CD4-positive, alpha-beta T cell (primary cell): ENCODE data around the gene DICER1. TPM values are rescaled to one million over a fixed set of nuclear protein-coding genes. Genes with fewer than 3 reads are reported as not detected.
A peak's percentile ranks its signal among the peaks of the same experiment; 100 is the strongest.

ENCODE experiments used
- ATAC-seq: fragments of 200-7000 bp; cut with Tn5 transposase; one replicate; pipeline ENCODE4 v1.10.0; 2022; ENCODE audit warnings: mild to moderate bottlenecking; ENCODE audit not compliant: poor library complexity
- CTCF ChIA-PET: fragments of 350-600 bp; sonication (Branson Sonifier 250); formaldehyde crosslinking; loops from one replicate; lab custom pipeline; 2021; ENCODE audit warnings: antibody characterized with exemption, inconsistent platforms; lab: Charles Lee
- POLR2A ChIA-PET: fragments of 350-600 bp; sonication (Branson Sonifier 250); formaldehyde crosslinking; loops from one replicate; lab custom pipeline; 2021; ENCODE audit warnings: antibody characterized with exemption, inconsistent platforms; lab: Charles Lee
- DNase-seq, 14 experiments: peaks; one replicate each; pipeline ENCODE4 v3.0.0-alpha.2; 2013 to 2020; ENCODE audit warnings: mixed read lengths in 2 of 14
- H3K27ac ChIP-seq, 2 donors: one replicate each; pipeline versions ENCODE4 v1.5.1 to v1.7.0; 2013; ENCODE audit warnings: low read length in 2 of 2, low read depth in 1 of 2, mild to moderate bottlenecking in 1 of 2
- H3K27me3 ChIP-seq, 2 experiments: 1 replicate in 1 of 2; 2 replicates in 1 of 2; pipeline versions ENCODE4 v1.6.1 to v1.7.0; 2013; ENCODE audit warnings: low read length in 2 of 2, control low read depth in 1 of 2, mild to moderate bottlenecking in 1 of 2, moderate library complexity in 1 of 2; ENCODE audit not compliant: insufficient read depth in 2 of 2, control insufficient read depth in 1 of 2
- H3K36me3 ChIP-seq: one replicate; pipeline ENCODE4 v1.6.1; 2013; ENCODE audit warnings: low read length, control low read depth; ENCODE audit not compliant: insufficient read depth
- H3K4me1 ChIP-seq: one replicate; pipeline ENCODE4 v1.6.1; 2013; ENCODE audit warnings: low read length, control low read depth; ENCODE audit not compliant: insufficient read depth
- H3K4me3 ChIP-seq: one replicate; pipeline ENCODE4 v1.5.1; 2013; ENCODE audit warnings: mild to moderate bottlenecking, low read length, moderate library complexity
- H3K9me3 ChIP-seq, 2 experiments: 1 replicate in 1 of 2; 2 replicates in 1 of 2; pipeline versions ENCODE4 v1.6.1 to v1.7.0; 2013; ENCODE audit warnings: low read length in 2 of 2, mild to moderate bottlenecking in 2 of 2, control low read depth in 1 of 2, moderate library complexity in 1 of 2; ENCODE audit not compliant: control insufficient read depth in 1 of 2, insufficient read depth in 1 of 2
- H3K27ac Mint-ChIP-seq: one replicate; pipeline ENCODE4 v1.8.0; 2020; ENCODE audit warnings: mixed read lengths
- H3K27me3 Mint-ChIP-seq: one replicate; pipeline ENCODE4 v1.8.0; 2021; ENCODE audit warnings: mixed read lengths
- H3K36me3 Mint-ChIP-seq: one replicate; pipeline ENCODE4 v1.8.0; 2021; ENCODE audit warnings: low read depth, mixed read lengths
- H3K4me1 Mint-ChIP-seq: one replicate; pipeline ENCODE4 v1.8.0; 2021; ENCODE audit warnings: low read depth, mixed read lengths
- H3K4me3 Mint-ChIP-seq: one replicate; pipeline ENCODE4 v1.8.0; 2020; ENCODE audit warnings: mild to moderate bottlenecking, mixed read lengths
- H3K9me3 Mint-ChIP-seq: one replicate; pipeline ENCODE4 v1.8.0; 2020; ENCODE audit warnings: mixed read lengths
- CTCF ChIP-seq: fragments of 200-600 bp; IDR thresholded peaks from one replicate; pipeline ENCODE4 v1.8.0; 2022; ENCODE audit warnings: antibody characterized with exemption, mild to moderate bottlenecking
- intact Hi-C, 2 experiments: fragments of 100-400 bp; cut with DNase I in 1 of 2; cut with micrococcal nuclease in 1 of 2; formaldehyde crosslinking; loops; one replicate each; pipeline versions ENCODE4 v1.15.1 to v1.9.0; 2023 to 2025; cut with DNase I, micrococcal nuclease
- total RNA-seq, 174 experiments: library from RNA in 2 of 174; stranded (reverse) in 2 of 174; gene quantifications; one replicate each; pipeline ENCODE4 v1.2.3 and lab custom pipeline; 2021 to 2026

DICER1 gene
- total RNA-seq, 2 experiments from 2014 or later, result 53.7 to 66.0 TPM

GRCh38 chr14:95136631-95137030 is 20.7 kb downstream of the DICER1 start:
- ATAC-seq (no peak), DNase-seq (no peak)
- H3K4me1 ChIP-seq, result no peaks in the 10 kb centered on the region
- H3K27ac ChIP-seq, result no peak overlapping the region
- Mint-ChIP-seq H3K27me3 (no peaks in the 10 kb centered on the region), H3K27ac (no peak overlapping the region), H3K4me1 (peaks cover 64% of the 10 kb centered on the region), H3K4me3 (no peak overlapping the region), H3K36me3 (peaks cover 45% of the 10 kb centered on the region), H3K9me3 (no peaks in the 10 kb centered on the region)
- no peak for TF ChIP-seq CTCF
- H3K4me3 ChIP-seq, result no peak overlapping the region
- H3K9me3 ChIP-seq, result no peaks in the 10 kb centered on the region
- ChIA-PET CTCF (no interaction called here), POLR2A (no interaction called here)
- H3K27me3 ChIP-seq, result no peaks in the 10 kb centered on the region
- peaks cover 20% of the 10 kb centered on the region for H3K36me3 ChIP-seq
- intact Hi-C loops, result no loop called here

- no peak for ATAC-seq
- H3K27ac ChIP-seq, result no peak overlapping the region
- peaks cover 37% of the 10 kb centered on the region for H3K36me3 ChIP-seq
- no peak overlapping the region for H3K4me3 ChIP-seq
- no peak overlapping the region for H3K27ac Mint-ChIP-seq
- H3K36me3 Mint-ChIP-seq, result peaks cover 63% of the 10 kb centered on the region
- DNase-seq, result peak in 2 of 14 experiments; percentile 14 to 22
- ChIA-PET POLR2A (no interaction called here), CTCF (no interaction called here)
- no peaks in the 10 kb centered on the region for H3K27me3 Mint-ChIP-seq
- H3K4me3 Mint-ChIP-seq, result no peak overlapping the region
- no peaks in the 10 kb centered on the region for H3K27me3 ChIP-seq
- intact Hi-C loops, result no loop called here
- H3K4me1 ChIP-seq, result no peaks in the 10 kb centered on the region
- no peaks in the 10 kb centered on the region for H3K9me3 ChIP-seq
- no peak for TF ChIP-seq CTCF
- H3K4me1 Mint-ChIP-seq, result peaks cover 52% of the 10 kb centered on the region
- H3K9me3 Mint-ChIP-seq, result no peaks in the 10 kb centered on the region
Measured at GRCh38 chr14:95134304-95134933, 22.9 kb downstream of the DICER1 start.

- intact Hi-C loops, result no loop called here
- Histone ChIP-seq H3K4me1 (no peaks in the 10 kb centered on the region), H3K36me3 (peaks cover 46% of the 10 kb centered on the region), H3K9me3 (no peaks in the 10 kb centered on the region), H3K27ac (no peak overlapping the region), H3K27me3 (no peaks in the 10 kb centered on the region), H3K4me3 (no peak overlapping the region)
- Mint-ChIP-seq H3K27me3 (no peaks in the 10 kb centered on the region), H3K4me3 (no peak overlapping the region), H3K27ac (no peak overlapping the region), H3K4me1 (peaks cover 47% of the 10 kb centered on the region), H3K9me3 (no peaks in the 10 kb centered on the region), H3K36me3 (peaks cover 71% of the 10 kb centered on the region)
- DNase-seq (no peak), ATAC-seq (no peak)
- POLR2A ChIA-PET, result no interaction called here
- CTCF ChIA-PET, result no interaction called here
- no peak for TF ChIP-seq CTCF
Measured at GRCh38 chr14:95133282-95133681, 24.0 kb downstream of the DICER1 start.
